RWPE2 (cell line): ENCODE measurements around the gene LYPD4.

Experiments
- ATAC-seq: fragments of 200-7000 bp; cut with Tn5 transposase; 3 replicates; pipeline ENCODE4 v1.9.1; 2021; ENCODE audit warnings: low read depth
- DNase-seq: peaks from one replicate; pipeline ENCODE4 v3.0.0-alpha.2; 2020; ENCODE audit warnings: low spot score
- H3K27ac ChIP-seq: fragments of 450-650 bp; 2 replicates; pipeline ENCODE4 v1.5.1; 2017; ENCODE audit warnings: mild to moderate bottlenecking; ENCODE audit not compliant: poor library complexity, severe bottlenecking
- H3K27me3 ChIP-seq: fragments of 250-450 bp; sonication (Bioruptor Pico); 2 replicates; pipeline ENCODE4 v1.5.1; 2021; ENCODE audit warnings: mild to moderate bottlenecking, moderate library complexity; ENCODE audit not compliant: insufficient read depth, poor library complexity, severe bottlenecking
- H3K36me3 ChIP-seq: fragments of 250-450 bp; sonication (Bioruptor Pico); 2 replicates; pipeline ENCODE4 v1.5.1; 2020; ENCODE audit warnings: low read depth, mild to moderate bottlenecking, moderate library complexity
- H3K4me1 ChIP-seq: fragments of 250-450 bp; sonication (Bioruptor Pico); 2 replicates; pipeline ENCODE4 v1.5.1; 2021; ENCODE audit warnings: mild to moderate bottlenecking, moderate library complexity; ENCODE audit not compliant: insufficient read depth, poor library complexity, severe bottlenecking
- H3K4me3 ChIP-seq: fragments of 250-450 bp; sonication (Bioruptor Pico); 2 replicates; pipeline ENCODE4 v1.5.1; 2021; ENCODE audit warnings: mild to moderate bottlenecking, moderate library complexity; ENCODE audit not compliant: severe bottlenecking
- H3K9me3 ChIP-seq: fragments of 250-450 bp; sonication (Bioruptor Pico); 2 replicates; pipeline ENCODE4 v1.5.1; 2021; ENCODE audit warnings: mild to moderate bottlenecking, moderate library complexity; ENCODE audit not compliant: severe bottlenecking
- CTCF ChIP-seq: fragments of 450-650 bp; IDR thresholded peaks from one replicate; pipeline ENCODE4 v1.5.1; 2017; ENCODE audit warnings: mild to moderate bottlenecking, moderate library complexity; ENCODE audit not compliant: poor library complexity, severe bottlenecking

LYPD4 gene

GRCh38 chr19:41811981-41812380 lies 32.5 kb downstream of the LYPD4 start:
- no peak for TF ChIP-seq CTCF
- ATAC-seq (no peak), DNase-seq (no peak)
- Histone ChIP-seq H3K4me3 (no peak overlapping the region), H3K27me3 (no peaks in the 10 kb centered on the region), H3K36me3 (no peaks in the 10 kb centered on the region), H3K9me3 (no peaks in the 10 kb centered on the region), H3K4me1 (no peaks in the 10 kb centered on the region), H3K27ac (no peak overlapping the region)

GRCh38 chr19:41811036-41811435 lies 33.4 kb downstream of the LYPD4 start:
- no peaks in the 10 kb centered on the region for H3K27me3 ChIP-seq
- ATAC-seq (no peak), DNase-seq (no peak)
- H3K9me3 ChIP-seq = no peaks in the 10 kb centered on the region
- H3K27ac ChIP-seq = no peak overlapping the region
- no peak for TF ChIP-seq CTCF
- no peak overlapping the region for H3K4me3 ChIP-seq
- no peaks in the 10 kb centered on the region for H3K36me3 ChIP-seq
- no peaks in the 10 kb centered on the region for H3K4me1 ChIP-seq

GRCh38 chr19:41810301-41810700 lies 34.2 kb downstream of the LYPD4 start:
- Histone ChIP-seq H3K4me3 (no peak overlapping the region), H3K27me3 (no peaks in the 10 kb centered on the region), H3K27ac (no peak overlapping the region), H3K4me1 (no peaks in the 10 kb centered on the region), H3K9me3 (no peaks in the 10 kb centered on the region), H3K36me3 (no peaks in the 10 kb centered on the region)
- no peak for DNase-seq
- no peak for ATAC-seq
- no peak for TF ChIP-seq CTCF

GRCh38 chr19:41808663-41809566 lies 35.6 kb downstream of the LYPD4 start:
- H3K27me3 ChIP-seq = no peaks in the 10 kb centered on the region
- ATAC-seq (no peak), DNase-seq (no peak)
- H3K27ac ChIP-seq = no peak overlapping the region
- no peaks in the 10 kb centered on the region for H3K9me3 ChIP-seq
- H3K36me3 ChIP-seq = no peaks in the 10 kb centered on the region
- no peak overlapping the region for H3K4me3 ChIP-seq
- no peaks in the 10 kb centered on the region for H3K4me1 ChIP-seq
- TF ChIP-seq CTCF = no peak

GRCh38 chr19:41807176-41807575 lies 37.3 kb downstream of the LYPD4 start:
- Histone ChIP-seq H3K4me1 (no peaks in the 10 kb centered on the region), H3K27me3 (no peaks in the 10 kb centered on the region), H3K36me3 (no peaks in the 10 kb centered on the region), H3K4me3 (no peak overlapping the region), H3K9me3 (no peaks in the 10 kb centered on the region), H3K27ac (no peak overlapping the region)
- TF ChIP-seq CTCF = no peak
- ATAC-seq = no peak
- no peak for DNase-seq
